Measurements from ENCODE around the gene MYO1C.
"Not testable (repeated sequence)": the region's sequence is repeated elsewhere in the genome, so short reads cannot be mapped to it uniquely, and the experiment has no call there.

MYO1C gene

DNA sequence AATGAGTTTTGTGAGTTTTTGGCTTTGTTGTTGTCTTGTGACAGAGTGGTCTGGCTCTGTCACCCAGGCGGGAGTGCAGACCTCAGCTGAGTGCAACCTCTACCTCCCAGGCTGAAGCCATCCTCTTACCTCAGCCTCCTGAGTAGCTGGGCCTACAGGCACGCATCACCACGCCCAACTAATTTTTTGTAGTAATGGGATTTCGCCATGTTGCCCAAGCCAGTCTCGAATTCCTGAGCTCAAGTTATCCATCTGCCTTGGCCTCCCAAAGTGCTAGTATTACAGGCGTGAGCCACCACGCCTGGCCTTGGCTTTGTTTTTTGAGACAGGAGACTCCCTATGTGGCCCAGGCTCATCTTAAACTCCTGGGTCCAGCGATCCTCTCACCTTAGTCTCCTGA lies 51.6 kb downstream of the MYO1C start:
- intact Hi-C loops (cut with DNase I) = no loop called here
- DNase-seq = no peak

DNA sequence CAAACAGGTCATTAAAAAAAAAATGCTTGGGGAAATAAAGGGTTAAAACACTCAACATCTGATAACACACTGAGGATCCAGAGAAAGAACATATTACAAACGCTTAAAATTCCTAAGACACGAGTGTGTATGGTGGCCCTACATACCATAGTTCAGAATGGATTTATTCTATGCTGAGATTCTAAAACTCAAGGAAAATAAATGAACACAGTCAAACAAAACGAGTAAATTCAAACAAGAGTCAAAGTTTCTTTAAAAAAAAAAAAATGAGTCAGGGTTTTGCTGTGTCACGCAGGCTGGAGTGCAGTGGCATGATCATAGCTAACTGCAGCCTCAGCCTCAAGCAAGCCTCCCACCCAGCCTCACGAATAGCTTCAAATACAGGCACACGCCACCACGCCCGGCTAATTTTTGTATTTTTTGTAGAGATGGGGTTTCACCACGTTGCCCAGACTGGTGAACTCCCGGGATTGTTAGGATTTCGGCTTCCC lies 53.8 kb downstream of the MYO1C start:
- no peak for DNase-seq
- intact Hi-C loops (cut with DNase I) = no loop called here

DNA sequence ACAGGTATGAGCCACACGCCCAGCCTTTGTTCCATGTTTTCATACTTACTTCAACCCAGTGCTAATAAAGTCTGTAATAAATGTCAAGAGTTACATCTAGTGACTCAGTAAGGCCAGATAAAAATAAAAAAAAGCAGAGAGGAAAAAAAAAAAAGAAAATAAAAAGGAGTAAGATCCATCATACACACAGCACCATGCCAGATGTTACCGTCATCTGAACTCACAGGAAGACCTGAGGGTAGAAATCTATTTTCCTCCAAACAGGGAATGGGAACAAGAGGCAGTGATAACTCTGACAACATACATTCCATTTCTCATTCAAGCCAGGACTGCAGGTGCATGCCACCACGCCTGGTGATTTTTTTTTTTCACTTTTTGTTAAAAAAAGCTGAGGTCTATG lies 57.2 kb downstream of the MYO1C start:
- DNase-seq = no peak
- intact Hi-C loops (cut with DNase I) = no loop called here

DNA sequence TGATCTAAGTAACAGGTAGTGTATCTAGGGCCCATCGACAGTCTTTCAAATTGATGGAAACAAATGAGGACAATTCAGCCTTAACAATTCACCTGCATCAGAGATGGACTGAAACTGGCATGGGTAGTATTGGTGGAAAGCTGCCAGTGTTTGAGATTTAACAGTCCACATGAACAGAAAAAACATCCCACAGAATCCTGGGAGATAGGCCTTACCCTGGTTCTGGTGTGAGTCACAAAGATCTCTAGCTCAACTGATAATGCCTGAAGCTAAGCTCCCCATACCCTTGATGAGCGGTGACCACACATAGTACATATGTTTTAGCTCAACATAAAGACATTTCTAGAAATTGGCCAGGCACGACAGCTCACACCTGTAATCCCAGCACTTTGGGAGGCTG lies 58.3 kb downstream of the MYO1C start:
- intact Hi-C loops (cut with DNase I) = no loop called here
- DNase-seq = no peak

DNA sequence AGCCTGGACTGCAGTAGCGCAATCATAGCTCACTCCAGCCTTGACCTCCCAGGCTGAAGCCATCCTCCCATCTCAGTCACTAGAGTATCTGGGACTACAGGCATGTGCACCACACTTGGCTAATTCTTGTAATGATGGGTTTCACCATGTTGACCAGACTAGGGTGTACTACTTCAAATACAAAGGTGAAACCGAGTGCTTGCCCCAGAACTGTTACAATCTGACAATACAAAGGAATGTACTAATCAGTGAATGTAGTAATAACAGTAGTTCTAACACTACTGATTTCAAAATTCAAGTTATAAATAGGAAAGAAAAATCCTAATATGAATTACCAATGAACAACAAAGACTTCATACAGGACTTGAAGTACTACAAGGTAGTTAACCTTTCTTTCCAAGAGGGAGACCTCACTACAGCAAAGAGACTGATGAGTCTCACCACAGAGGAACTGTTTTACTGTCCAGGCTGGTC lies 60.8 kb downstream of the MYO1C start:
- no peak for DNase-seq
- intact Hi-C loops (cut with DNase I) = no loop called here

DNA sequence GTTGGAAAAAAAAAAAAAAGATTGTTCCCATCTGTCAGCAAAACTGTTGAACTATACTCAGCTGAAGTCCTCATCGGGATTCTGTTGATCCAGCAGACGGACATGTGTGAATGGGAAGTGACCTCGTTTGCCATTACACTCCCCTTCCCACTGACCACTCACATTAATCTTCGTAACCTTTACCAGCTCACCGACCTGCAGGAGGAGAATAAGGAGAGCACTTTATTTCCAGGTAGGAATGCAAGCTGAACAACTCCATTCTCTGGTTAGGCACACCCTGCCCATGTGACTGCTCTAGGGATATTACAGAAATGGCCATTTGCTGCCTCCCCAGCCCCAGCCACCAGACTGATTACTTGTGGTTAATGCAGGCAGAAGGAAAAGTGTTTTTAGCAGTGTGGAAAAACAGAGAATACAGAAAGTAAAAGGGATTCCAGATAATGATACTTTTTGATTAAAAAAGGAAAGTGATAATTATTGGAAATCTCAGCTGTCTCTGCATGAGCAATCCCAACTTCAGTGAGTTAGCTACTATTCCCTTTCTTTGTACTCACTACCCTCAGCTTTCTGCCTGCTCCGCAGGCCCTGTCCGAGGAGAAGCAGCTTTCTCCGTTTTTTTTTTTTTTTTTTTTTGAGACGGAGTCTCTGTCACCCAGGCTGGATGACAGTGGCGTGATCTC lies 68.9 kb downstream of the MYO1C start:
- intact Hi-C loops (cut with DNase I) = no loop called here
- DNase-seq = no peak

DNA sequence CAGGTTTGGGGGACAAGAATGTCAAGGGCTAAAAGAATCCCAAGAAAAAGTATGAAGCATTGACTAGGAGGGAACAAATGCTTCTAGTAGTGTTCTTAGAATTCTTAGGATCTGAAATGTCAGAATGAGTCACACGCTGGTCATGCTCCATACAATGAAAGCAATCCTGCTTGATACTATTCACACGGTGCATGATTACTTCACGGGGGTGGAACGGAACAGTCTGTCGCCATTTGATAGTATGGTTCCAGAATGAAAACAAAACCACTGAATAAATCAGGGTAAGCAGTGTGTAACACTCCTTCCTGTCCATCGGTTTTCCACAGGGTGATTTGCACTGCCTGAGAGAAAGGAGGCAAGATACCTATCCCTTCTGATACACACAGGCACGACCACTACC lies 69.6 kb downstream of the MYO1C start:
- peak in 2 of 10 donors; percentile 9 to 14 for DNase-seq
- intact Hi-C loops (cut with DNase I) = no loop called here

DNA sequence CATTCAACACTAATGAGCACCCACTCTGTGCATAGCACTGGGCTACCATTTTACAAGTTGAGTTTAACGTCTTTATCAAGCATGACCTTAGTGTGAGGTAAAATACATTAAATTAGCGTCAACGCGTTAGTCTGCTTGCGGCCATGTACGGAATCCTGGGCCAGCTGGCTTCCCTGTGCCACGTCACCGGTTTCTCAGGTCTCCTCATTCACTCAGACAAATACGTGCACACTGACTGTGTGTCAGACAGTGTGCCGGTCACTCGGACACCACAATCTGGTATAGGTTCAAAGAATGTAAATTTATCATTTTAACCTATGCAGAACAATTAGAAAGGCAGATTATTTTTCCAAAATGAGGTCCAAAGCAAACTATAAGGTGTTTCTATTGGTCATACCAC lies 71.0 kb downstream of the MYO1C start:
- intact Hi-C loops (cut with DNase I) = no loop called here

DNA sequence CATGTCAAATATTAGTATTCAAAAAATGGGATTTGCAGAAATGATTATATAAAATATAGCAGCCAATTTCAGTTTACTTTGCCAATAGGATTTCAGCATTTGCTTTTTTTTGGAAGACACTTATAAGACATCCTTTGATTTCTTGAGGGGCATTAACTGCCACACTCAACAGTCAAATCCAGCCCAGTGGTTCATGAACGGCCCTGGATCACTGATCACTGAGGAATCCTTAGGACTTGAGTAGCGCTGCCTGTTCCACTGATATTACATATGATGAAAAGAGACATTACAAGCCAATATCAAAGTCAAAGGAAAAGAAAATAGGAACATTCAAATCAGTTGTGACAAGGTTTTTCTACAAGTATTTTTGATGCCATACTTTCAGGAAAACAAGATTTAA lies 71.5 kb downstream of the MYO1C start:
- intact Hi-C loops (cut with DNase I) = no loop called here
- peak in 1 of 10 donors; percentile 9 for DNase-seq

More for the DNA sequence above, 71.0 kb downstream of the MYO1C start:
- peak in 1 of 10 donors; percentile 35 for DNase-seq

DNA sequence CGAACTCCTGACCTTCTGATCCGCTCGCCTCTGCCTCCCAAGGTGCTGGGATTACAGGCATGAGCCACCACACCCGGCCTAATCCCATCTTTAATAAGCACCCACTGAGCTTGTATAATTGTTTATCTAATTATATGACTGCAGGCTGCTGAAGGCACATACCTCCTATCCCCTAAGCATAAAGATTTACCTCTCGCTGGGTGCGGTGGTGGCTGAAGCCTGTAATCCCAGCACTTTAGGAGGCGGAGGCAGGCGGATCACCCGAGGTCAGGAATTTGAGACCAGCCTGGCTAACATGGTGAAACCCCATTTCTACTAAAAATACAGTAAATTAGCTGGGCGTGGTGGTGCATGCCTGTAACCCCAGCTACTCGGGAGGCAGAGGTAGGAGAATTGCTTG lies 72.3 kb downstream of the MYO1C start:
- intact Hi-C loops (cut with DNase I) = no loop called here

DNA sequence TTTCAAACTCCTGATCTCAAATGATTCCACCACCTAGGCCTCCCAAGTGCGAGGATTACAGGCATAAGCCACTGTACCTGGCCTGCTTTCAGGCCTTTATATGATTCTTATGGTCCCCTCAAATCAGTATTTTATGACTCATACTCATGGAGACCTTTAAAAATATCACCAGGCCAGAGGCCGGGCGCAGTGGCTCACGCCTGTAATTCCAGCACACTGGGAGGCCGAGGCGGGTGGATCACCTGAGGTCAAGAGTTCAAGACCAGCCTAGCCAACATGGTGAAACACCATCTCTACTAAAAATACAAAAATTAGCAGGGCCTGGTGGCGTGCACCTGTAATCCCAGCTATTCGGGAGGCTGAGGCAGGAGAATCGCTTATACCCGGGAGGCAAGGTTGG lies 74.0 kb downstream of the MYO1C start:
- intact Hi-C loops (cut with DNase I) = not testable (repeated sequence)
- DNase-seq = peak in 2 of 10 donors; percentile 25 to 26

More for the DNA sequence above, 72.3 kb downstream of the MYO1C start:
- DNase-seq = peak in 3 of 10 donors; percentile 5 to 50 (median 30)

DNA sequence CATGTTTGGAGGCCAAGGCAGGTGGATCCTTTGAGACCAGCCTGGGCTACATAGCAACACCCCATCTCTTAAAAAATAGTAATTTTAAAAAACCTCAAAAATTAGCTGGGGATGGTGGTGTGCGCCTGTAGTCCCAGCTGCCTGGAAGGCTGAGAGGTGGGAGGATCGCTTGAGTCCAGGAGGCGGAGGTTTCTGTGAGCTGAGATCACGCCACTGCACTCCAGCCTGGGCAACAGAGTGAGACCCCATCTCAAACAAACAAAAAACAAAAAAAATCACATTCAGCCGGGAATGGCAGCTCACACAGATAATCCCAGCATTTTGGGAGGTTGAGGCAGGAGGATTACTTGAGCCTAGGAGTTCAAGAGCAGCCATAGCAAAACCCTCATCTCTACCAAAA lies 76.1 kb downstream of the MYO1C start:
- intact Hi-C loops (cut with DNase I) = no loop called here
- peak in 2 of 10 donors; percentile 5 to 36 for DNase-seq

DNA sequence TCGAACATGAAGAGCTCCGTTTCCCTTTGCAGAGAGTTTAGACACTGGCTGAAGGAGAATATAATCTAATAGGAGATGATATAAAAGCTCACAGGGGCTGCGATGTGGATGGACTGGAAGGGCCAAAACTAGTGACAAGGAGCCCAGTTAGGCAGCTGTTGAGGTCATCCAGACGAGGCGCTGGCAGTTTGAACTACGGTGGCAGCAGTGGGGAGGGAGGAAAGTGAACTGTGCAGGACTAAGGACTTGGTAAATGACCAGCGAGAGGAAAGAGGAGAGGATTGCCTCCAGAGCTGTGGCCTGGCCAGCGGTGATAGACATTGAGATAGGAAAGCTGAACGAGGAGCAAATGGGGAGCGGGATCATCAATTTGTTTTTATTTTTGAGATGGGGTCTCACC lies 77.9 kb downstream of the MYO1C start:
- intact Hi-C loops (cut with DNase I) = no loop called here
- DNase-seq = peak in 2 of 10 donors; percentile 17 to 55
